GM19455 (cell line): ENCODE data around the gene JSRP1.

ENCODE experiments used
- ATAC-seq: cut with Tn5 transposase; IDR thresholded peaks from one replicate; pipeline ENCODE4 v1.9.1; 2021; ENCODE audit not compliant: unreplicated experiment

The JSRP1 gene

DNA sequence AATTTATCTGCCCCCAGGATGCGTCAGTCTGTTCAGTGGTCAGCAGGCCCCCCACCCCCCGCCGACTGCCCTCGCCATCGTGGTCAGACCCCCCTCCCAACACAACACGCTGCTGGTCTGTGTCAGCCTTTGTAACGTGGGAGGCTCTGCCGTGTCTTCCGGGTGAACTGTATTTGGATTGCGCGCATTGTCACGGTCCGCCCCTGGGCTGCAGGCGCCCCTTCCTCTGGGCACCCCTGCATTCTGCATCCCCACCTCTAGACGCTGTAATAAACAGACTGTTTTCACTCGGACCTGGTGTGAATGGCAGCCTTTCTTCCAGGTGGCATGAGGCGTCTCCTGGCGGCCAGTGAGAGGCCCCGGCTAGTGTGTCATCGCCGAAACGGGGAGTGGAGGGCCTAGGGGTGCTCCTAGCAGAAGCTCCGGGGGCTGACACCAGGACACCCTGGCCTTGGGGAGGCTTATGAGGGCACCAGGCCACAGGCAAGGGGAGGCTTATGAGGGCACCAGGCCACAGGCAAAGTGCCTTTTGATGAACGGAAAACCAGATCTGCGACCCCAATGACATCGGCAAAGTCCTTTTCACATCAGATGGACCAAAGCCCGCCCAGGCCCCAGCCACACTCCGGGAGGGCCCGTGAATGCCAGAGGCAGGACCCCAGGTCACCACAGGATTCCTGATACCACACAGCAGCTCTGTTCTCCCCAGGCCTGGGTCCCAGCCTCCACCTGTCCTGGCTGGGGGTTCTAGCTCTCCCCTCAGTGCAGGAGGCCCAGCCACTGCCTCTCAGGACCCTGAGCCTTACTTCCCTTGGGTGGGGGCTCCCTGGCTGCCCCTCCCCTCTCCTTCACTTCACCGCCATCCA lies 23.7 kb downstream of the JSRP1 start:
- ATAC-seq = no peak

DNA sequence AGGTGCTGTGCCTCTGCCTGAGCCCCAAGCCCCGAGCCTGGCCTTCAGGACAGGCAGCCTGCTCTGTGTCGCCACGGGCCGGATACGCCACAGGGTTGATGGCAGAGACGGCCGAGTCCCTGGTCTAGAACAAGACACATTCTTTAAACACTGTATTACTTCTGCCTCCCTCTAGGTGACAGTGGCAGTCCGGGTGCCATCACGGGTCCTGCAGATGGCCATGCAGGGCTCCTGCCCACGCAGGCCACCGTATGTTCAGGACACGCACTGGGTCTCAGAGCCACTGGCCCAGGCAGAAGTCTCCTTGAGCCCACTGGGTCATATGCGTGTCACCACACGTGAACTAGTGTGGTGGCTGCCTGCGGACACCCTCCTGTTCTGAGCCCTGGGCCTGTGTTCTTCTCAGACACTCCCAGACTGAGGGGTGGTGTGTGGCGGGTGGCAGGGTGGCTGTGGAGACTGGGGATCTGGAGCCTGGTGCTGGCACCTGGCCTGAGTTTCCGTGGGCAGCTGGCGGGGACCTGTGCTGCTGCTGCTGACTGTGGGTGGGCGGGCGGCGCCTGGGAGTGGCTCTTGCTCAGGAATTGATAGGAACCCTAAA lies 24.5 kb downstream of the JSRP1 start:
- no peak for ATAC-seq

DNA sequence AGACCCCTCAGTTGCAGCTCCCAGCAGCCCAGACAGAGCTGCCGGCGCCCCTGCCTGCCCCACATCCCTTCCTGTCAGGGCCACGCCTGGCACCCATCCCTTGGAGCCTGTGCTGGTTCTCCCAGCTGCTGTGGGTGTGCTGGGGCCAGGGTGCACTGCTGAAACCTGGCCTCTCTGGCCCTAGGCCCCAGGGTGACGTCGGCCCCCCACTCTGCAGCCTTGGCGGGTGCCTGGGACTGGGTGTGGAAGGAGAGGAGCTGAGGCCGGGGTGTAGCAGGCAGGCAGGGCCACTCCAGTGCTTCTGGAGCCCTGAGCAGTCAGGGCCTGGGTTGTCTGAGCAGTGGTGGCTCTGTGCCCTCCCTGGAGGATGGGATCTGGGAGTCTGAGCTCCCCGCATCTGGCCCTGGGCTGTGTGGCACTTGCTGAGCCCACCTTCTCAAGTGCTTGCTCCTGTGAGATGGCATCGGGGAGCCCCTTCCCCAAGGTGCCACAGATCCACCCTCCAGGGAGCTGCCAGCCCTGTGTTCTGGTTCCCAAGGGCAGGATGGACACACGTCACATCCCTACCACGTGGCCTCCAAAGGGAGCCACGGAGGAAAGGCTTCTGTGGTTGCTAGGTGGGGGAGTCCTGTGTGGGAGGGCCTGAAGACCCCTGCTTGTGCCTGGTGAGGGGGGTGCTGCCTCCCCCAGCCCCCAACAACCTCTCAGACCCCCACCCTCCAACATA lies 25.2 kb downstream of the JSRP1 start:
- no peak for ATAC-seq

DNA sequence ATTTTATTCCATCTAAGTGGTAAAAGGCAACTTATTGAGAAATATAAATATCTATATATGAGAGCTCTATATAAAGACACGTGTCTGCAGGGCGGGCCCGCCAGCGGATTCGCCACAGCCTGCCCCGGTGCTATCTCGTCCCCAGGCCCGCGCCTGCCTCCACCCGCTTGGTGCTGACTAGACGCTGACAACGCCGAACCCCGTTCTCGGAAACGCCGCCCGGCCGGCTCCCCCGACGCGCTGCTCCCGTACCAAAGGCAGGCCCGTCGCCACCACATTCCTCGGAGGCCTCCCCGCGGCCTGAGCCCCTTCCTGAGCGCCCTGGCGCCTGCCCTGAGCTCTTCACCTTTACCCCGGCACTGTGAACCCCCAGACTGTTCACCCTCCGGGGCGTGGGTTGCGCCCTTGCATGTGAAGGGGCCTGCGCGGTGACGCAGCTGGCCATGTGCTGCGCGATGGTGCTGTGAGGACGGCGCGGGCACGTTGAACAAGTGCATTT lies 26.1 kb downstream of the JSRP1 start:
- no peak for ATAC-seq

DNA sequence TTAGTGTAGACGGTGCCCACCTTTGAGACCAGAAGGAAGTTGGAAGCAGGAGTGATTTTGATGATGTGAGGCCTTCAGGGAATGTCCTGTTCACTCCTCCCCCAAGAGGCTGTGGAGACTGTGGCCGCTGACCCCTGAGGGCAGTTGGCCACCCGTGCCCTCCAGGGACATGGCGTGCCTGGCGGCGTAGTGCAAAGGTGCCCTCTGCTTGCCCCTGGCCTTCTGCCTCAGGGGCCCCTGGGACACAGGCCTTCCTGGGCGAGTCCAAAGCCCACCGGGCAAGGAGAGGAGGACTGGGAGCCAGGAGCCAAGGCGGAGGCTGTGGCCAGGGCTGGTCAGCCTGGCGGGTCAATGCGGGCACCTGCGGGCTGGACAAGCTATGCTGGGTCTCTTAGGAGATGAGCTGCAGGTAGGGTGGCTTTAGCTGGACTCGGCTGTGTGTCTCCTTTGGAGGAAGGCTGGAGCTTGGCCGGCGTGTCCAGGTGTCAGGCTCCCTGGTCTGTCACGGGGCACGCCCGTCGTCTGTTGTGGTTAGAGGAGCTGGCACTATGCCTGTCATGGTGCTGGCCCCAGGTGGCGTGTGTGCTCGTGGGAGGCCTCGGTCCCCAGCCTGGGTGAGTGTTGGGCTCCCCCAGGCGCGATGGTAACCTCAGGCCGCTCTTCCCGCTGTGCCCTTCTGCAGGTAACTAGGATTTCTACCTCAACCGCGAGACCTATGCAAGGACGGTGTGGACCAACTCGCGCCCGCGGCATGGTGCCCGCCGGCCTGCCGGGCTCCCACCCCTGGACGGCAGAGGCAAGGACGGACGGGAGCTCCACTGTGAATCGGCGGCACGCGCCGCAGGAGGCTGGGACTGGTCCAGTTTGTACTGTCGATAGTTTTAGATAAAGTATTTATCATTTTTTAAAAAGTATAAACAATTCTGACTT lies 26.8 kb downstream of the JSRP1 start:
- no peak for ATAC-seq

DNA sequence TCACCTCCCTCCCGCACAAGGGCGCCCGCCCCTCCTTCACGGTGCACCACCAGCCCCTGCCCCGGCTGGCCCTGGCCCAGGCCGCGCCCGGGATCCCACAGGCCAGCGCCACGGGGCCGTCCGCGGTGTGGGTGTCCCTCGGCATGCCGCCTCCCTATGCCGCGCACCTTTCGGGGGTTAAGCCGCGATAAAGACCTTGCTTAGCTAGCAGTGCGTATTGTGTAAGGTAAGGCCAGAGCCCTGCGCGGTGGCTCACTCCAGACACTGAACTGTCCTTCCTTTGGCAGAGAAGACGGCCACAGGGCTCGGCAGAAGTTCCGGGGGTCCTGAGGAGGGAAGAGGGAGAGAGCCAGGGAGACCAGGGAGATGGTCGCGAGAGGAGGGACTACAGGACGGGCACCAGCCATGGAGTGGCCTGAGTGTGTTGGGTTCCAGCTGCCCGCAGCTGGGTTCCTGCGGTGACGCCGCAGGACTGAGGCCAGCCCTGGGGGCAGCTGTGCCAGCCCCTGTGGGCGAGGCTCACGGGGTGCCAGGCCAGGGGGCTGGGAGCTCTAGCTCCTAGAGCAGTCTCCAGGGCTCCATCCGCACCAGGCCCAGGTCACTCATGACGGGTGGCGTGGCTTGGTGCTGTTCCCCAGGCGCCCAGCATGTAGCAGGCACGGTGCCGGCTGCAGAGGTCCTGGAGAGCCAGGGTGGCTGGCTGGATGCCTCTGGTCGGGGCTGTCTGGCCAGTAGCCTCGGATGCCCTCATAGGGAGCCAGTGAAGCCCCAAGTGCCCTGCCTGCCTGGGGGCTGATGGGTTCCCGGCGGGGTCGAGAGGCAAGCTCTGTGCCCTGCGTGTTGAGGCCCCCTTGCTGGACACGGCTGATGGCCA lies 27.8 kb downstream of the JSRP1 start:
- ATAC-seq = no peak

DNA sequence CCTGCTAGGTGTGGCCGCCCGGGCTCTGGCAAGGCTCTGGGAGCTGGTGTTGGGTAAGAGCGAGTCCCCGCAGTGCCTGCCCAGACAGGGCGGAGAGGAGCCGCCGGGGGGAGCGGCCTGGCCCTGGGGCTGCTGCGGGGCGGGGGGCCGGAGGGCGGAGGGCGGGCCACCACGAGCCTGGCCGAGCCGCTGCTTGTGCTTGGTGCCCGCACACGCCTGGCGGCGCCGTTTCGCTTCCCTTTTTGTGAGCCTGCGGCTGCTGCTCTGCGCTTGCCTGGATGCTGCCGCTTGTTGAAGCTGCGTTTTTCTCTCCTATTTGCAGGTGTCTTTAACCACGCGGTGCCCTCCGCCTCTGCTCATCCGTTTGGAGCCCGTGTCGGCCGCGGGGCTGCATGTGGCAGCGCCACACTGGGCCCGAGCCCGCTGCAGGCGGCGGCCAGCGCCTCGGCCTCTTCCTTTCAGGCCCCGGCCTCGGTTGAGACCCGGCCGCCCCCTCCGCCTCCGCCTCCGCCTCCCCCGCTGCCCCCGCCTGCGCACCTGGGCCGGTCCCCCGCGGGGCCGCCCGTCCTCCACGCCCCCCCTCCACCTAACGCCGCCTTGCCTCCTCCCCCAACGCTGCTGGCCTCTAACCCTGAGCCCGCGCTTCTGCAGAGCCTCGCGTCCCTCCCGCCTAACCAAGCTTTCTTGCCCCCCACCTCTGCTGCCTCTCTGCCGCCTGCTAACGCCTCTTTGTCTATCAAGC lies 28.6 kb downstream of the JSRP1 start:
- ATAC-seq = no peak

DNA sequence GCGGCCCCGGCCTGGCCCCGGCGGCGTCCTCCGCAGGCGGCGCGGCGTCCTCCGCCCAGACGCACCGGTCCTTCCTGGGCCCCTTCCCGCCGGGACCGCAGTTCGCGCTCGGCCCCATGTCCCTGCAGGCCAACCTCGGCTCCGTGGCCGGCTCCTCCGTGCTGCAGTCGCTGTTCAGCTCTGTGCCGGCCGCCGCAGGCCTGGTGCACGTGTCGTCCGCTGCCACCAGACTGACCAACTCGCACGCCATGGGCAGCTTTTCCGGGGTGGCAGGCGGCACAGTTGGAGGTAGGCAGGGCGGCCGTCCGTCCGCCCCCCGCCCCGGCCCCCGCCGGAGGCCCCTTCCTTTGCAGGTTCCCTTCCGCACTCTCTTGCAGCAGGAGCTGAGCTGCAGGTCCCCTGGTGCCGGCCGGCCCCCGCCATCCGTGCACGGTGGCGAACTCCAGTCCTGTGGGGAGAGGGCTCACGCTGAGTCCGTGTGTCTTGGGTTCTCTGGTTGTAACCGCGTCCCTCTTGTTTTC lies 29.3 kb downstream of the JSRP1 start:
- no peak for ATAC-seq

DNA sequence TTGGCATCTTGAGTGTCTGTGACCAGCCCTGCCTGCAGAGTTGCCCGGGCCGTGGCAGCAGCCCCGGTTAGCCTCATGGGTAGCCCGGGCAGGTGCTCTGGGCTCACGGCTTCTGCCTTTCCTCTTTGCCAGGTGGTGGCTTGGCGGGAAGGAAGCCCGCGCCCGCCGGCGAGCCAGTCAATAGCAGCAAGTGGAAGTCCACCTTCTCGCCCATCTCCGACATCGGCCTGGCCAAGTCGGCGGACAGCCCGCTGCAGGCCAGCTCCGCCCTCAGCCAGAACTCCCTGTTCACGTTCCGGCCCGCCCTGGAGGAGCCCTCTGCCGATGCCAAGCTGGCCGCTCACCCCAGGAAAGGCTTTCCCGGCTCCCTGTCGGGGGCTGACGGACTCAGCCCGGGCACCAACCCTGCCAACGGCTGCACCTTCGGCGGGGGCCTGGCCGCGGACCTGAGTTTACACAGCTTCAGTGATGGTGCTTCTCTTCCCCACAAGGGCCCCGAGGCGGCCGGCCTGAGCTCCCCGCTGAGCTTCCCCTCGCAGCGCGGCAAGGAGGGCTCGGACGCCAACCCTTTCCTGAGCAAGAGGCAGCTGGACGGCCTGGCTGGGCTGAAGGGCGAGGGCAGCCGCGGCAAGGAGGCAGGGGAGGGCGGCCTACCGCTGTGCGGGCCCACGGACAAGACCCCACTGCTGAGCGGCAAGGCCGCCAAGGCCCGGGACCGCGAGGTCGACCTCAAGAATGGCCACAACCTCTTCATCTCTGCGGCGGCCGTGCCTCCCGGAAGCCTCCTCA lies 30.0 kb downstream of the JSRP1 start:
- no peak for ATAC-seq

DNA sequence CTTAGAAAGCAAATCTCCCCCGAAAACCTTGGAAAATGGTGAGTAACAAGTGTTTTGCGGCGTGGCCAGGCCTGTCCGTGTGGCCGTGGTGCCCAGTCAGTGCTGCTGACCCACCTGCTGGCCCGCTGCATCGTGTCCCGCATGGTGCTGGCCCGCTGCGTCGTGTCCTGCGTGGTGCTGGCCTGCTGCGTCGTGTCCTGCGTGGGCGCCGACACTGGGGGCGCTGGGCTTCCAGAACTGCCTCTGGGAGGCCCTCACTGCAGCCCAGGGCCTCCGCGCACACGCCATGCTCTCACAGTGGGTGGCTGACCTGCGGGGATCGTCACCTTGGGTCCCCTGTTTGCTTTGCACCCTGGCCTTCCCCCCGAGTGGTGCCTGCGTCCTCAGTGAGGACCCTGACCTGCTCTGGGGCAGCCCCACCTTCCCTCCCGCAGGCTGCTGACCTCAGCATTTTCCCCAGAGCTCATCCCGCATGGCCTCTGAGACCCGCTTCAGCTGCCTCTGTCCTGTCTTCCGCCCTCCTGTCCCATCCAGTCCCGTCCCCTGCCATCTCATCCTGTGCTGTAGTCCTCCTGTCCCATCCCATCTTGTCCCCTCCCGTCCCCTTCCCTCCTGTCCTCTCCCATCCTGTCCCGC lies 30.7 kb downstream of the JSRP1 start:
- no peak for ATAC-seq

DNA sequence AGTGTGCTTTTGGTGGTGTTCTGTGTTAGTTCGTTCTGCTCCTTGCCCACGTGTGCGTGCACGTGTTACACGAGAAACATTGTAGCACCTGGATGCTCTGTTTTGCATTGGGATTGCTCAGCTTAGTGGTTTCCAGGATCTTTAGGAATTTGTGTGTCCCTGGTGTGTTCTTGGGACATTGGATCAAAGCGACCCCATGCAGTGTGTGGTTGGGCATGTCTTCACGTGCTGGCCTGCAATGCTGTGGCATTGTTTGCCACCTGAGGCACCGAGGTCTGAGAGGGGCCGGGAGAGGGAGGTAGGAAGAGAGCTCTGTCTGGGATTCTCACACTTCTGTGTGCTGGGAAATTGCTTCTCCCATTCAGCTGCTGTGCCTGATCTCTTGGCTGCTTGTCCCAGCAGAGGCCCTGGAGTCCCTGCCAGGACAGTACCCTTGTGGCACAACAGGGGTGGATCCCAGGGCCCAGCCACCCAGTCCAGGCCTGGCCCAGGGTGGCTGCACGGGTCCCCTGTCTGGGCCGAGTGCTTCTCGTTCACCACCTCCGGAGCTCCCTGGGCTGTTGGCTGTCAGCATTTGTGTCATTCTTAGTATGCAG lies 31.4 kb downstream of the JSRP1 start:
- ATAC-seq = no peak

DNA sequence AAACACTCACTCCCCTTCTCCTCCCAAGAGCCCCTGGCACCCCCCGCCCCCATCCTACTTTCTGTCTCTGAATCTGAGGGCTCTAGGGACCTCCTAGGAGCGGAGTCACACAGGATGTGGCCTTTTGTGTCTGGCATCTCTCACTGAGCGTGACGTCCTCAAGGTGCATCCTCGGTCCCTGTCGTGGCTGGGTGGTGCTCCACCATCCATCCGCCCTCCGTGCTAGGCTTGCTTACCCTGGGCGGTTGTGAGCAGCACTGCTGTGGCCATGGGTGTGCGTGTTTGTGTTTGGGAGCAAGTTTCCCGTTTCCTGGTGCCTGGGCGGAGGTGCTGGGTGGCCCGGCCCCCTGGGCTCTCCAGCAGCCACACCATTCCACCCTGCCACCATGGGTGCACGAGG lies 32.3 kb downstream of the JSRP1 start:
- no peak for ATAC-seq

DNA sequence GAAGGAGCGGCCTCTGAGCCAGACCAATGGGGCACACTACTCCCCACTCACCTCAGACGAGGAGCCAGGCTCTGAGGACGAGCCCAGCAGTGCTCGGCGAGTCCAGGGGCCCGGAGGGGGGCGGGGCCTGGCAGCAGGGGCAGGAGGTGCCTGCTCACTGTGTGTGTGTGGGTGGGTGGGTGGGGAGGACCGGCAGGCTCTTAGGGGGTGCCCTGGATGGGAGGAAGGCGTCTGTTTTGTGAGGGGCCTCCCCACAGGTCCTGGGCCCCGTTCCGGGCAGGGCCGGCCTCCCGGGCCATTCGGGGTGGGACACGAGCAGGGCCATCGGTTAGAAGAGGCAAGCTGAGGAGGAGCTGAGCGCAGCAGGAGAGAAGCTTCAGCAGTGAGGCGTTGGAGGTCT lies 32.8 kb downstream of the JSRP1 start:
- no peak for ATAC-seq

DNA sequence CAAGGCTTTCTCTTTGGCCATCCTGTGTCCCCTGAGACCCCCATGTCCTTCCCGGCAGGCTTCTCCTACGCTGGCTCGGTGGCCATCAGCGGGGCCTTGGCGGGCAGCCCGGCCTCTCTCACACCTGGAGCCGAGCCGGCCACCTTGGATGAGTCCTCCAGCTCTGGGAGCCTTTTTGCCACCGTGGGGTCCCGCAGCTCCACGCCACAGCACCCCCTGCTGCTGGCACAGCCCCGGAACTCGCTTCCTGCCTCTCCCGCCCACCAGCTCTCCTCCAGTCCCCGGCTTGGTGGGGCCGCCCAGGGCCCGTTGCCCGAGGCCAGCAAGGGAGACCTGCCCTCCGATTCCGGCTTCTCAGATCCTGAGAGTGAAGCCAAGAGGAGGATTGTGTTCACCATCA lies 34.3 kb downstream of the JSRP1 start:
- no peak for ATAC-seq

DNA sequence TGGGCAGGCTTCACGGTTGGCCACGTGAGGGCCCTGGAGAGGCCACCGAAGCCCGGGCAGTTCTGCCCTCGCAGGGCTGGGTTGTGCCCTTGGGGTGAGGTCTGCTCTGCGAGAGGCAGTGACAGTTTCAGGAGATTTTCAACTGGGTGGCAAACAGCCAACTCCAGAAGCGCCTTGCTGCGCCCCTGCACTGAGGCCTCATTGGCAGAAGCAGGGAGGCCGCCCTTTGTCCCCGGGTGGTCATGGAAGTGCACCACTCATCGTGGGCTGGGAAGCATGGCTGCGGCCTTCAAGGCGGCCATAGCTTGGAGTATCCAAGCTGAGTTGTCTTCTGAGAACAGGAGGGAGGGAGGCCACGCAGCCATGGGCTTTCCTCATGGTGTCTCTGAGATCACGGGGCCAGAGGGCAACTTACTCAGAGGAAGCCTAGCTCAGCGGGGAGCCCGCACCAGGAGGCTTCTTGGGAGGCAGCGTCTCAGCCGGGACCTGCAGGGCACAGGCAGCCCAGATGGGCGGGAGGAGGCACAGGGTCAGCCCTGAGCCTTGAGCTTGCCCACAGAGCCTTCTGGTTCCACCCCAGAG lies 34.9 kb downstream of the JSRP1 start:
- no peak for ATAC-seq

DNA sequence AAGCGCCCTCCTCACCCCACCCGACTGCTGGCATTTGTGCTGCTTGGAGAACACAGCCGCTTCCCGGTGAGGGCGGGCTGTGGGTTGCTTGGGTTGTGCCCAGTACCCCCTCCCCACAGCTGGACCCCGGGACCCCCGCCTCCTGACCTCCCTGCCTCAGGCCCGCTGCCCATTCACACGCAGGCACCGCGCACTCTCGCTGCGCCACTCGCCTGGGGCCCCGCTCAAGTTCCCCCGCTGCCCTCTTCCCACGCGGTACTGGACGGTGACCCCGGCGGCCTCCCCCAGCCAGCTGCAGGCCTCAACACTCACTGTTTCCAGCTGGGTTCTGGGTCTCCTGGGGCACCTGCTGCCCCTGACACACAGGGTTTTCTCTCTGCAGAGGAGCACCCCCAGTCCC lies 36.5 kb downstream of the JSRP1 start:
- ATAC-seq = no peak

DNA sequence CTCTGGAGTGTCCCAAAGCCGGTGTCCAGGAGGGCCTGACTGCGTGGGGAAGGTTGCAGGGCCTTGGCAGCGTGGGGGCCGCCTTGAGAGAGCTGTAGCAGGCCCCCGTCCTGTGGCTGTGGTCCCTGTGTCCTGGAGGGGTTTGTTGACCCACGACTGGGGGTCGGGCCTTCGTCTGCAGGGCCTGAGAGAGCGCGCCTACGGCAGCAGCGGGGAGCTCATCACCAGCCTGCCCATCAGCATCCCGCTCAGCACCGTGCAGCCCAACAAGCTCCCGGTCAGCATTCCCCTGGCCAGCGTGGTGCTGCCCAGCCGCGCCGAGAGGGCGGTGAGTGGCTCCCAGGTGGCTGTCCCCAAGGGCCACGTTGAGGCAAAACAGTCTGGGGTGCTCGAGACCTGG lies 38.6 kb downstream of the JSRP1 start:
- no peak for ATAC-seq
